Upper lobe of left lung (tissue), 4 donors: ENCODE measurements around the gene PPP1R9A.

Experiments
- POLR2AphosphoS5 ChIP-seq, 2 donors: sonication (generic); formaldehyde crosslinking; IDR thresholded peaks; one replicate each; pipeline ENCODE4 v1.5.1; 2017; ENCODE audit warnings: antibody characterized with exemption in 2 of 2
- TF ChIP-seq, protein P1 (sequence below), 6 experiments: fragments of 450-650 bp in 4 of 6; fragments of 200-600 bp in 2 of 6; sonication (generic) in 2 of 6; IDR thresholded peaks; one replicate each; pipeline ENCODE4 v1.5.1; 2016 to 2019; ENCODE audit warnings: antibody characterized with exemption in 6 of 6

DNA sequence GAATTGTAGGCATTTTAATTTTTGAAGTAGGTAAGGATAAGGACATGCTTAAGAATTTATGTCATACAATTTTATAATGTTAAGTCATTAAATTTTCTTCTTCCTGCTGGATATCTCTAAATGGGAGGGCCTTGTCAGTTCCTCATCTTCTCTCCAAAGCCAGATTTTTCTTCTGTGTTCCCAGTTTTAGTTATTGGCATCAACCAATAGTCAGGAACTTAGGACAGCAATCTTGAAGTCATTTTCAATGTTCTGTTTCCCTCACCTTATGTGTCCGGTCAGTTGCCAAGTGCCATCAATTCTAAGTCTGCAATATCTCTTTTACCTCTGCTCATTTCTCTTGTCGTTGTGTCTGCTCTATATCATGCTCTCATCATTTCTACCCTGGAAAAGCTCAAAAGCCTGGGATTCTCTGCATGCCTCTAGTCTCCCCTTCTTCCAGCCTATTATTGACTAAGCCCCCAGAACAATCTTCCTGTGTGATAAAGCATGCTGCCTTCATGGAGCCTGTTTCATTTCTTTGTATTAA lies 145.2 kb downstream of the PPP1R9A start:
- TF ChIP-seq, protein P1, sequence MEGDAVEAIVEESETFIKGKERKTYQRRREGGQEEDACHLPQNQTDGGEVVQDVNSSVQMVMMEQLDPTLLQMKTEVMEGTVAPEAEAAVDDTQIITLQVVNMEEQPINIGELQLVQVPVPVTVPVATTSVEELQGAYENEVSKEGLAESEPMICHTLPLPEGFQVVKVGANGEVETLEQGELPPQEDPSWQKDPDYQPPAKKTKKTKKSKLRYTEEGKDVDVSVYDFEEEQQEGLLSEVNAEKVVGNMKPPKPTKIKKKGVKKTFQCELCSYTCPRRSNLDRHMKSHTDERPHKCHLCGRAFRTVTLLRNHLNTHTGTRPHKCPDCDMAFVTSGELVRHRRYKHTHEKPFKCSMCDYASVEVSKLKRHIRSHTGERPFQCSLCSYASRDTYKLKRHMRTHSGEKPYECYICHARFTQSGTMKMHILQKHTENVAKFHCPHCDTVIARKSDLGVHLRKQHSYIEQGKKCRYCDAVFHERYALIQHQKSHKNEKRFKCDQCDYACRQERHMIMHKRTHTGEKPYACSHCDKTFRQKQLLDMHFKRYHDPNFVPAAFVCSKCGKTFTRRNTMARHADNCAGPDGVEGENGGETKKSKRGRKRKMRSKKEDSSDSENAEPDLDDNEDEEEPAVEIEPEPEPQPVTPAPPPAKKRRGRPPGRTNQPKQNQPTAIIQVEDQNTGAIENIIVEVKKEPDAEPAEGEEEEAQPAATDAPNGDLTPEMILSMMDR (IDR thresholded peaks at IDR 0.05): no peak
- no peak for TF ChIP-seq POLR2AphosphoS5 (IDR thresholded peaks at IDR 0.05)
